Measurements from ENCODE around the gene CRLF3. TPM values are rescaled to one million over a fixed set of nuclear protein-coding genes. Genes with fewer than 3 reads are reported as not detected.

CRLF3 gene
- total and polyA plus RNA-seq, 2 donors (not counting 1 experiment from before 2014, with no cell fraction given) = 12.6 to 16.7 TPM

- Histone ChIP-seq H3K4me2 (ENCODE audit: extremely low read depth, insufficient read depth, low read length) (no peak overlapping the region), H3K27me3 (ENCODE audit: control insufficient read depth, insufficient read depth, low read length) (no peaks in the 10 kb centered on the region), H3K9ac (ENCODE audit: insufficient read depth, low read length) (no peak overlapping the region), H3K79me2 (ENCODE audit: control insufficient read depth, insufficient read depth, low read length) (no peaks in the 10 kb centered on the region), H3K4me3 (replicated peaks in 1 of 4; ENCODE audit: control extremely low read depth in 1 of 4, insufficient read depth in 1 of 4, low read depth in 3 of 4, low read length in 4 of 4) (no peak overlapping the region), H3K4me1 (ENCODE audit: control insufficient read depth, extremely low read depth, insufficient read depth, low read length) (no peaks in the 10 kb centered on the region), H3K36me3 (ENCODE audit: control insufficient read depth, insufficient read depth, low read length) (peaks cover 1% of the 10 kb centered on the region), H3K27ac (ENCODE audit: insufficient read depth, low read length) (no peak overlapping the region), H3K9me3 (ENCODE audit: control insufficient read depth, insufficient read depth, low read depth, low read length) (no peaks in the 10 kb centered on the region), H2AFZ (ENCODE audit: low read length) (no peak overlapping the region), H4K20me1 (ENCODE audit: control insufficient read depth, extremely low read depth, insufficient read depth, low read length) (no peaks in the 10 kb centered on the region)
- TF ChIP-seq EZH2 (IDR thresholded peaks at IDR 0.05; ENCODE audit: low read length, missing control alignments) (no peak), CTCF (conservative IDR thresholded peaks at IDR 0.05 in 1 of 2, IDR thresholded peaks at IDR 0.05 in 1 of 2; ENCODE audit: low read depth in 1 of 2, low read length in 2 of 2) (no peak)
- DNase-seq (ENCODE audit: low read depth in 2 of 2) = no peak
Observed at GRCh38 chr17:30840771-30841170, 16.3 kb upstream of the CRLF3 start.

GRCh38 chr17:30838202-30838807 lies 13.8 kb upstream of the CRLF3 start:
- Histone ChIP-seq H3K27ac (ENCODE audit: insufficient read depth, low read length) (no peak overlapping the region), H3K9me3 (ENCODE audit: control insufficient read depth, insufficient read depth, low read depth, low read length) (no peaks in the 10 kb centered on the region), H4K20me1 (ENCODE audit: control insufficient read depth, extremely low read depth, insufficient read depth, low read length) (no peaks in the 10 kb centered on the region), H3K27me3 (ENCODE audit: control insufficient read depth, insufficient read depth, low read length) (no peaks in the 10 kb centered on the region), H3K36me3 (ENCODE audit: control insufficient read depth, insufficient read depth, low read length) (peaks cover 1% of the 10 kb centered on the region), H3K79me2 (ENCODE audit: control insufficient read depth, insufficient read depth, low read length) (peaks cover 7% of the 10 kb centered on the region), H3K4me2 (ENCODE audit: extremely low read depth, insufficient read depth, low read length) (no peak overlapping the region), H2AFZ (ENCODE audit: low read length) (no peak overlapping the region), H3K9ac (ENCODE audit: insufficient read depth, low read length) (no peak overlapping the region), H3K4me1 (ENCODE audit: control insufficient read depth, extremely low read depth, insufficient read depth, low read length) (no peaks in the 10 kb centered on the region), H3K4me3 (replicated peaks in 1 of 4; ENCODE audit: control extremely low read depth in 1 of 4, insufficient read depth in 1 of 4, low read depth in 3 of 4, low read length in 4 of 4) (no peak overlapping the region)
- TF ChIP-seq CTCF (conservative IDR thresholded peaks at IDR 0.05 in 1 of 2, IDR thresholded peaks at IDR 0.05 in 1 of 2; ENCODE audit: low read depth in 1 of 2, low read length in 2 of 2) = no peak
- TF ChIP-seq EZH2 (IDR thresholded peaks at IDR 0.05; ENCODE audit: low read length, missing control alignments) = no peak
- peak in 1 of 2 donors; percentile 58 for DNase-seq (ENCODE audit: low read depth in 2 of 2)

- TF ChIP-seq CTCF (conservative IDR thresholded peaks at IDR 0.05 in 1 of 2, IDR thresholded peaks at IDR 0.05 in 1 of 2; ENCODE audit: low read depth in 1 of 2, low read length in 2 of 2) (no peak), EZH2 (IDR thresholded peaks at IDR 0.05; ENCODE audit: low read length, missing control alignments) (no peak)
- no peaks in the 10 kb centered on the region for H3K36me3 ChIP-seq (ENCODE audit: control insufficient read depth, insufficient read depth, low read length)
- H4K20me1 ChIP-seq (ENCODE audit: control insufficient read depth, extremely low read depth, insufficient read depth, low read length) = no peaks in the 10 kb centered on the region
- peak overlapping the region; percentile 90 for H3K27ac ChIP-seq (ENCODE audit: insufficient read depth, low read length)
- H3K79me2 ChIP-seq (ENCODE audit: control insufficient read depth, insufficient read depth, low read length) = peaks cover 22% of the 10 kb centered on the region
- H3K9ac ChIP-seq (ENCODE audit: insufficient read depth, low read length) = peak overlapping the region; percentile 89
- no peak for DNase-seq (ENCODE audit: low read depth in 2 of 2)
- peak overlapping the region; percentile 78 to 96 (median 80) for H3K4me3 ChIP-seq (replicated peaks in 1 of 4; ENCODE audit: control extremely low read depth in 1 of 4, insufficient read depth in 1 of 4, low read depth in 3 of 4, low read length in 4 of 4)
- peaks cover 4% of the 10 kb centered on the region for H3K4me1 ChIP-seq (ENCODE audit: control insufficient read depth, extremely low read depth, insufficient read depth, low read length)
- peak overlapping the region; percentile 98 for H3K4me2 ChIP-seq (ENCODE audit: extremely low read depth, insufficient read depth, low read length)
- H2AFZ ChIP-seq (ENCODE audit: low read length) = peak overlapping the region; percentile 82
- H3K9me3 ChIP-seq (ENCODE audit: control insufficient read depth, insufficient read depth, low read depth, low read length) = no peaks in the 10 kb centered on the region
- no peaks in the 10 kb centered on the region for H3K27me3 ChIP-seq (ENCODE audit: control insufficient read depth, insufficient read depth, low read length)
Observed at GRCh38 chr17:30832438-30833124, 8.1 kb upstream of the CRLF3 start.

Measured in fibroblast of lung (primary cell).